CD4-positive, CD25-positive, alpha-beta regulatory T cell (primary cell): ENCODE results near the gene CLCN6. TPM values are rescaled to one million over a fixed set of nuclear protein-coding genes. Genes with fewer than 3 reads are reported as not detected.

ENCODE experiments used
- polyA plus RNA-seq, 4 donors: library from polyadenylated mRNA; unstranded; fragments of 300-500 nt; fragmentation: Illumina TruSeq; gene quantifications; one replicate each; pipeline ENCODE4 v1.2.3, GENCODE V29; 2021
- total RNA-seq: library from RNA; stranded (reverse); gene quantifications from one replicate; pipeline ENCODE4 v1.2.3, GENCODE V29; 2022

Gene CLCN6
- total and polyA plus RNA-seq, 5 donors from 2014 or later = 1.6 to 13.5 (median 2.4) TPM

Other genes starting within 250 kb of the CLCN6 start
- 2.1 TPM for gene FBXO2, start 151.8 kb upstream of the CLCN6 start, total RNA-seq
- 10 to 100 TPM in 2 of 4 donors, 1 to 10 TPM in 2; 3.9 to 10.6 (median 7.0) TPM for gene FBXO2, start 151.8 kb upstream of the CLCN6 start, polyA plus RNA-seq
- 43.7 TPM for gene FBXO44, start 151.3 kb upstream of the CLCN6 start, total RNA-seq
- gene FBXO44, start 151.3 kb upstream of the CLCN6 start, polyA plus RNA-seq = 1 to 10 TPM; 5.5 to 9.5 (median 7.4) TPM
- 5.9 TPM for gene FBXO6, start 142.0 kb upstream of the CLCN6 start, total RNA-seq
- 10 to 100 TPM in 3 of 4 donors, 1 to 10 TPM in 1; 9.4 to 18.4 (median 17.3) TPM for gene FBXO6, start 142.0 kb upstream of the CLCN6 start, polyA plus RNA-seq
- gene MAD2L2, start 125.0 kb upstream of the CLCN6 start, total RNA-seq = 28.7 TPM
- 10 to 100 TPM; 49.3 to 75.3 (median 55.3) TPM for gene MAD2L2, start 125.0 kb upstream of the CLCN6 start, polyA plus RNA-seq
- gene DRAXIN, start 114.5 kb upstream of the CLCN6 start, total RNA-seq = not detected
- gene DRAXIN, start 114.5 kb upstream of the CLCN6 start, polyA plus RNA-seq = under 1 TPM in 2 of 4 donors, not detected in 2; 0.06 to 0.11 TPM
- gene AGTRAP, start 70.1 kb upstream of the CLCN6 start, total RNA-seq = 25.2 TPM
- gene AGTRAP, start 70.1 kb upstream of the CLCN6 start, polyA plus RNA-seq = 100 to 1,000 TPM in 1 of 4 donors, 10 to 100 TPM in 3; 65.1 to 113 (median 78.0) TPM
- not detected for gene C1orf167, start 44.0 kb upstream of the CLCN6 start, total RNA-seq
- 1 to 10 TPM in 2 of 4 donors, under 1 TPM in 1, not detected in 1; 0.61 to 1.3 (median 1.0) TPM for gene C1orf167, start 44.0 kb upstream of the CLCN6 start, polyA plus RNA-seq
- gene MTHFR, start 227 bp upstream of the CLCN6 start, total RNA-seq = 35.0 TPM
- 1 to 10 TPM; 5.6 to 7.6 (median 6.6) TPM for gene MTHFR, start 227 bp upstream of the CLCN6 start, polyA plus RNA-seq
- gene NPPA, start 41.6 kb downstream of the CLCN6 start, total RNA-seq = not detected
- gene NPPA, start 41.6 kb downstream of the CLCN6 start, polyA plus RNA-seq = not detected
- gene NPPB, start 52.8 kb downstream of the CLCN6 start, total RNA-seq = not detected
- not detected for gene NPPB, start 52.8 kb downstream of the CLCN6 start, polyA plus RNA-seq
- gene KIAA2013, start 120.2 kb downstream of the CLCN6 start, total RNA-seq = 24.1 TPM
- 10 to 100 TPM; 33.6 to 69.2 (median 45.6) TPM for gene KIAA2013, start 120.2 kb downstream of the CLCN6 start, polyA plus RNA-seq
- gene PLOD1, start 128.5 kb downstream of the CLCN6 start, total RNA-seq = 2.9 TPM
- gene PLOD1, start 128.5 kb downstream of the CLCN6 start, polyA plus RNA-seq = 1 to 10 TPM; 2.2 to 6.6 (median 4.7) TPM
- 39.1 TPM for gene MFN2, start 174.3 kb downstream of the CLCN6 start, total RNA-seq
- 10 to 100 TPM; 30.0 to 38.1 (median 35.4) TPM for gene MFN2, start 174.3 kb downstream of the CLCN6 start, polyA plus RNA-seq
- 49.1 TPM for gene MIIP, start 213.3 kb downstream of the CLCN6 start, total RNA-seq
- gene MIIP, start 213.3 kb downstream of the CLCN6 start, polyA plus RNA-seq = 10 to 100 TPM; 31.9 to 45.1 (median 38.4) TPM